ENCODE measurements around the gene WWOX.

WWOX gene

DNA sequence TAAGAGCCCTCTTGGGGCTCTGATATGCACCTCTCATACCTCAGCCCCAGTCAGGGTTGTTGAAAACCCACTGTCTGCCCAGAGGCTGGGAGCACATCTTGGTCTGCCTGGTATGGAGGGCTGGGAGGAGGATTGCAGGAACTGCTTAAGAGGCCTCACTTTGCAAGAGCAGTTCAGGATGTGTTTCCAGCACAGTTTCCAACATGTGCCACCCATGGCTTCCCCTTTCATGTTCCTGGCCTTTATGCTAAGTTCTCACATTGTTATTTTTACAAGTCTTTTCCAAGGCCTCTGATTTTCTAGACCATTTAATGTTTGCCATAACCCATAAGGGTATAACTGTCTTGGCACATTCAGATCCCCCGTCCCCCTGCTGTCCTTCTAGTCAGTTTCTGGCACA, 155.4 kb downstream of the WWOX start:
- in situ Hi-C loops (cut with HindIII; ENCODE audit: low sequenced_read_pairs): loop anchor here (25.0 kb wide), 1 partner anchor 143 kb away; no protein-coding TSS in a partner anchor

DNA sequence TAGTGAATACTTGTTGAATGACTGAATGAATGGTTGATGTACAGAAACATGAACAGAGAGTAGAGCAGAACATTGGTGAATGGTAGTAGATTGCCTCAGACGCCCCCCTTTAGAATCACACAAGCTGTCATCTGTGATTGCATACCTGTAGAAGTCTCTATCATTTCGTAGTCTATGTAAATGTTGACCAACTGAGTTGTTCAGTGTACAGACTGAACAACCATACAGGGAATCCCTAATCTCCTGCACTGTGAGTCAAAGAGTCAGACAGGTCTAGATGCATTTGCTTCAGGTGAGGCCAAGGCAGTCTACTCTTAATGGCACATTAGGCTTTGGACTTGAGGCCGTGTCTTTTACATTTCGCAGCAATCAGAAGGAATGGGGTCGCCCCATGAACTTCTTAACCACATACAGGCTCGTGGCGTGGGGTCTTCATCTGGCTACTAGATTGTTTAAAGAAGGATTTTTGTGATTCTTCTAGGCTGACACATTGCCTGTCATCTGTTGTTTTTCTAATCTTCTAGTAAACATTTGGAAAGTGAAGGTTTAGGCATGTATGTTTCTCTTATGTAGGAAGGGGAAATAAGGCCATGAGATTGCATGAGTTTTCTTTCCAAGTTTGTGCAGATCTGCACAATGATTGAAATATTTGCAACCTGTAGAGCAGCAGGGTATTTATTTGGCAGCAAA, 157.4 kb downstream of the WWOX start:
- in situ Hi-C loops (cut with HindIII; ENCODE audit: low sequenced_read_pairs): loop anchor here (25.0 kb wide), 1 partner anchor 145 kb away; no protein-coding TSS in a partner anchor

DNA sequence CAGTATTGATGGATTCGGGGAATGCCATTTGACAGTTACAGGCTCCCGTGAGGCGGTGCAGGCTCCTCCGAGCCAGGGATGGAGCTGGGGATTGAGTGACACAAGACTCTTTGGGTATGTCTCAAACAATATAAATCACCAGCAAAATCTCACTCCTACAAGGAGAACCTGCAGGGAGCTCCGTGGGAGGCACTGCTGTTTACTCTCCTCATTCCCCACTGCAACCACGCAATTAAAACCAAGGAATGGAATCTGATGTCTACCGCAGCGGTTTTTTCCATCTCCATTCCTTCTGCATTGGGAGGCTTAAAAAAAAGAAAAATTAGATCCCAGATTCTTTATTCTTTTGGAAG, 157.9 kb downstream of the WWOX start:
- in situ Hi-C loops (cut with HindIII; ENCODE audit: low sequenced_read_pairs): loop anchor here (25.0 kb wide), 1 partner anchor 145 kb away; no protein-coding TSS in a partner anchor

DNA sequence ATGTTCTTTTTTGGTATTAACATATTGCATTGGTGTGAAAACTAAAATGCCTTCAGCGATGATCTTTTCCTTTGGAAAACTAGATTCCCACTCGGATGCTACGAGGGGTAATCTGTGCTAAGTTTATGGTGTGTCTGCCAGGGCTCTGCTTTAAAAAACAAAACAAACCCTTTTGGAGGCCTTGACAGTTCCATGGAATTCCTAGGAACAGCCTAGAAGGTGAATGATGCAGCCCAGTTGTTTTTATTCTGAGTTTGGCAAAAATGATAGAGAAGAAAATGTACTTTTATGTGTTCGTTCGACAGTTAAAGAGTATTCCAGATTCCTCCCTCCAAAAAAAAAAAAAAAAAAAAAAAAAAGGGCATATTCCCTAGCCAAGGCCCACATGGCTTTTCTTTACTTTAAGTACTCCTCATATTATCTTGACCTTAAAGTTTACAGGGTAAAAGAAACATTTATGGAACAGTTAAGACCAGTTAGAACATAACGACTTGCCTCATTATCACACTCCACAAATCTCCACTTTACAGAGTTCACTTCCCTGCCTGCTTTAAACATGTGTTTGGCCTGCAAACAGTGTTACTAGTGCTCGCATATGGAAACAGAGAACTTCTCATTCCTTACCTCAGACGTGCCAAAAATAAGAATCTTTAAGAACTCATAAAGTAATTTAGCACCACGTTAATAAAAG, 159.1 kb downstream of the WWOX start:
- in situ Hi-C loops (cut with HindIII; ENCODE audit: low sequenced_read_pairs): loop anchor here (25.0 kb wide), 1 partner anchor 146 kb away; no protein-coding TSS in a partner anchor

DNA sequence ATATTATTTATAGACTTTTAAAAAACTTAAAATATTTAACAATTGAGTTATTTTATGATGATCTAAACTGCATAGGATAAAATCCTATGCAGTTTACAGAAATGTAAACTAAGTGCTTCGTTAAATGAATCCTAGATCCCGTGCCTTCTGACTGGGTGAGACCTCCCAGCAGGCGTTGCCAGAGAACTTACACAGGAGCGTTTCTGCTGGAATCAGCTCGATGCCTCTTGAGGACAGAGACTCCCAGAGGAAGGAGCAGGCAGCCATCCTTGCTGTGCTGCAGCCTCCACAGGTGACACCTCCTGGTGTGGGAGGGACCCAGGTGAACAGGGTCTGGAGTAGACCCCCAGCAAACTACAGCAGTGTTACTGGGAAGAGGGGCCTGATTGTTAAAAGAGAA, 160.4 kb downstream of the WWOX start:
- in situ Hi-C loops (cut with HindIII; ENCODE audit: low sequenced_read_pairs): loop anchor here (25.0 kb wide), 1 partner anchor 148 kb away; no protein-coding TSS in a partner anchor

DNA sequence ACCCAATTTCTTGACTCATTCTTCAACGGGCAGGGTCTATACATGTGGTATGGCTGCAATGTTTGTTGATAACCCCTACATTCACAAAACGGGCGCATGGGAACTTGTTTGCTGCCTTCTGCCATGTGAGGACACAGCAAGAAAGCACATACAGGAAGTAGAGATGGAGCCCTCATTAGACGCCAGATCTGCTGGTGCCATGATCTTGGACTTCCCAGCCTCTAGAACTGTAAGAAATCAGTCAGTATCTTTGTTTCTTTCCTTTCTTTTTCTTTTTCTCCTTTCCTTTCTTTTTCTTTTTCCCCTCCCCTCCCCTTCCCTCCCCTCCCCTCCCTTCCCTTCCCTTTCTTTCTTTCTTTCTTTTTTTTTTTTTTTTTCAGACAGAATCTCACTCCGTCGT, 165.2 kb downstream of the WWOX start:
- in situ Hi-C loops (cut with HindIII; ENCODE audit: low sequenced_read_pairs): loop anchor here (25.0 kb wide), 1 partner anchor 152 kb away; no protein-coding TSS in a partner anchor

DNA sequence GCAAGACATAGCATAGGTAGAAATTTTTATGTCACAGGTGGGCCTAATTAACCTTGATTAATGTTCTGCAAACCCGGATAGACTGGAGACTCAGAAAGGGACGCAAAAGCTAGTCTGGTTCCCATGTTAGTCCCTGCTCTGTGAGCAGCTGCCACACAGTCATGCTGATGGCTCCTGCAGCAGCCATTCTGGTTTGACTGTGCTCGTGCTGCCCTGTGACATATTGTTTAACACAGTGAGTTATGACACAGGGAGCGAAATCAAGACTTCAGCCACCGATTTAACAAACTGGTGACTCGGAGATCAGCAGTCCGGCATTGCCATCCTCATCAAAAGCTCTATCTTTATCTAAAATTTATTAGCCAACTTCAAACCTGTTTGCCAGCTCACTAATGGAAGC, 169.8 kb downstream of the WWOX start:
- in situ Hi-C loops (cut with HindIII; ENCODE audit: low sequenced_read_pairs): loop anchor here (25.0 kb wide), 1 partner anchor 157 kb away; no protein-coding TSS in a partner anchor

DNA sequence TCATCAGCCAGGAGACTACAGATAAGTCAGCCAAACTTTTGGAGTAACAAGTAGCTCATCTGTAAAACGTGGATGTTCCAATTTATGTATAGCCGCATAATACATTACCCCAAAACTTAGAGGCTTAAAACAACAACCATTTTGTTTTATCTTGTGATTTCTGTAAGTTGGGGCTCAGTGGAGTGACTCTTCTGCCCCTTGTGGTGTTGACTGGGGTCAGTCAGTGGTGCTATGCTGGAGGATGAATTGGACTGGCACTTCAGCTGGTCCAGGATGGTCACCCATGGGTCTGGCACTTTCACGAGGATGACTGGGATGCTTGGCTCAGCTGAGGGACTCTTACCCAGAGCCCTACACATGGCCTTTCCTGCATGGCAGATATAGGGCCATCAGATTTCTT, 172.5 kb downstream of the WWOX start:
- in situ Hi-C loops (cut with HindIII; ENCODE audit: low sequenced_read_pairs): loop anchor here (25.0 kb wide), 1 partner anchor 160 kb away; no protein-coding TSS in a partner anchor

DNA sequence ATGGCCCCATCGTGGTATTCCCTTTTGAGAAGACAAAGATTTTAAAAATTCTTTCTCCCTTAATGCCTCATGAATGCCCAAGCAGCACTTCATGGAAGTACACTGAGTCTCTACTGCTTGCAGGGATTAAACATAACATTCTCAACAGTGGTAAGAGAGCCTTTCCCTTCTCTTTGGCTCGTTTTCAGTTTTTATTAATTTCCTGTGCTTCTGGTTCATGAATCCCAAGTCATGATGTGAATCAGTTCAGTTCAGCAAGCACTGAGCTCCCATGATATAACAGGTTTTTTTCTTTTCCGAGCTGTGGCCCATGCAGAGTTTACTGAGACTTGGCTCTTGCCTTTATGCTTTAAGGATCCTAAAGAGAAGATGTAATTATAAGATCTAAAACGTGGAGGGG, 175.3 kb downstream of the WWOX start:
- in situ Hi-C loops (cut with HindIII; ENCODE audit: low sequenced_read_pairs): loop anchor here (25.0 kb wide), 1 partner anchor 162 kb away; no protein-coding TSS in a partner anchor

DNA sequence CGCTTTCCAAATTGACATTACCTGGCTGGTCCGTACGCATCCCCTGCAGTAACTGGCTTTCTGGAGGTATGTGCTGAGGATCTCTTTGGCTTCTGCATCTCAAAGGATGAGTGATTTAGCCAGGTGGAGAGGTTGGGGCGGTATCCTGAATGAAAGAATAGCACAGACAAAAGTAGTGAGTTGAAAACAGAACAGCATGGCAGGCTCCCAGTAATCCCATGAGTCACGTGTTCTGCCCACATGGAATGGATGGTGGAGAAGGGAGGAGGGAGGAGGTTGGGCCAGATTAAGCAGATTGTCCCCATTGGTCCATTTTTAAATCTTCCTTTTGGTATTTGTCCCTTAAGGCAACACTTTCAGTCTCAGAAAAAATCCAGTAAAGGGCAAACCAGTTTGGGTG, 176.0 kb downstream of the WWOX start:
- in situ Hi-C loops (cut with HindIII; ENCODE audit: low sequenced_read_pairs): no loop called here

DNA sequence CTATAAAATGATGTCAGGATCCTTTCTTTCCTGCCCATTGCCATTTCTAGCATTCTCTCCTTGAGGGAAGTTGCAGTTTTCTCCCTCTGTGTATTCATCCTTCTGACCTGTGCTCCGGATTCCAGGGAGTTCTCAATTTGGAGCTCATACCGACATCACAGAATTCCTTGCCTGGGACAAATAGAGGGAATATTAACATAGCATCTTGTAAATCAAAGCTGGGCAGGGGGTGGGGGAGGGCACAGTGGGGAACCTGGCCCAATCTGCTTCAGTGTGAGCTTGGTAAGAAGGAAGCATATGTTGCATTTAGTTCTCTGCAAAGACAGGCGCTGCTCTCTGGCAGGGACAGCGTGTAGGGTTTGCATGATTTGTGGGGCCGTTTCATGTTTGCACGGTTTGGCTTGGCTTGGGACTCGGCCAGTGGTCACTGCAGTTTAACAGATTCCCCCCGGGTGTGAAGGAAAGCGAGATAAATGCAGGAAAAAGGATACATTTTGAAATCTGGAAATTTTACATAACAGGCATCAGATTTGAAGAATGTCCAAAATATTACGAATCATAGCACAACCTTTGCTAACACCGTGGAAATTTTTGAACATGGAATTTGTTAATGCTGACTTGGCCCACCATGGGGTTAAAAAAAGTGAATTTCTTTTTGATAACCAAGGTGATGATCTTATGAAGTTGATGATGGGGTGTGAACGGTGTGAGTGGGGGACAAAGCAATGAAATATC, 178.0 kb downstream of the WWOX start:
- in situ Hi-C loops (cut with HindIII; ENCODE audit: low sequenced_read_pairs): no loop called here

DNA sequence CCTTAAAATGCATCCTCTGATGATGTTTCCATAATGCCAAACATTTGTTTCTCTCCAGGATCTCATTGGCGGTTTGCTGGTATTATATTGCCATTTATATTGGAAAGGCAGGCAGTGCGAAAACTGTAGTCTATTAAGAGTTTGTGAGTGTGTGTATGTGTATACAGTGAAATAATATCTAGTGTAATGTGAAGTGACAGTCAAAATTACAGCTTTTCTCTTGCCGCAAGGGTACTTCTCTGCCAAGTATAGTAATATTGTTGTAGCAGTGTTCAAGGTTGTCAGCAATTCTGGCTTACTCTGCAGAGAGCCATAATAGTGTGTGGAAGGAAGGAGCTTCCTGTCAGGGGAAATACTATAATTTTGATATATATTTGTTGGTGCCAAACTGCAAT, 178.6 kb downstream of the WWOX start:
- in situ Hi-C loops (cut with HindIII; ENCODE audit: low sequenced_read_pairs): no loop called here

DNA sequence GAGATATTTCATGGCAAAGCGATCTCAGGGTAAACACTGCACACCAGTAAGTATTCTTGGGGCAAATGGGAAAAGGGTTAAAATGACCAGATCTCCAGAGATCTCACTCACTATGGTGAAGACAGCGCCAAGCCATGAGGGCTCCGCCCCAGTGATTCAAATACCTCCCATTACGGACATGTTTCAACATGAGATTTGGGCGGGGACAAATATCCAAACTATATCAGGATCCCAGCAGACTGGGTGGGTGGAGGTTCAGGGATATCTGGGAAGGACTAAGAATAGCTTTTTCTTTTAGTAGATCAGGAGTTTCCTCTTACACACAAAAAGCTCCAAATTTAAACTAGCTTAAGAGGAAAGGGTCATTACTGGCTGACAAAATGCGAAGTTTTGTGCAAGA, 181.7 kb downstream of the WWOX start:
- in situ Hi-C loops (cut with HindIII; ENCODE audit: low sequenced_read_pairs): no loop called here

DNA sequence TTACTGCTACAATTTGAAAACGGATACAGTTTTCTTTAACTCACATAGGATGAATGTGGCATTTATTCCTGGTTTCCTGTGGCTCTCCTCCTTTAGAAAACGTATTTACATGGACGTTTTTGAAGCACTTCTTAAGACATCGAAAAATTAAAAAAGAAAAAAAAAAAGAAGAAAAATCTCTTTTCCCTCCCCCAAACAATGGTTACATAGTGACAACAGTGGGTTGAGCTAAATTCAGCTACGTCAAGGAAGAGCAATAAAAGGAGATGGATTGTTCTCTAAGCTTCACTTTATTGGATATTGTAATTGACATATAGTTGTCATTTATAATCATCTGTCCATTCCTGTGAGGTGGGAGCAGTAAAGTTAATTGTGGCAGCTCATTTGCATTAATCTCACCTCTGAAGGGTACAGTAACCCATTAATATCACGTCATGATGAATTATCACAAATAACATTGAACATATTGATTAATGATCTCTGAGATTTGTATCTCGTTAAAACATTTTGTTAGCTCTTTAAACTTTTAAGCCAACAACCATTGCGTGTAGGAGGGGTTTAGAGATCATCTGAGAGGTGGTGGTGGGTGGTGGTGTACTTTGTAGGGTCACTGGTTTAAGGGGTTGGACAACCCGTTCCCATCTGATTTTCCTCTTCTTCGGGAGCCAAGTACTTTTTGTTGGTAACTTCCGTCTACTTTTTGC, 184.2 kb downstream of the WWOX start:
- in situ Hi-C loops (cut with HindIII; ENCODE audit: low sequenced_read_pairs): no loop called here

DNA sequence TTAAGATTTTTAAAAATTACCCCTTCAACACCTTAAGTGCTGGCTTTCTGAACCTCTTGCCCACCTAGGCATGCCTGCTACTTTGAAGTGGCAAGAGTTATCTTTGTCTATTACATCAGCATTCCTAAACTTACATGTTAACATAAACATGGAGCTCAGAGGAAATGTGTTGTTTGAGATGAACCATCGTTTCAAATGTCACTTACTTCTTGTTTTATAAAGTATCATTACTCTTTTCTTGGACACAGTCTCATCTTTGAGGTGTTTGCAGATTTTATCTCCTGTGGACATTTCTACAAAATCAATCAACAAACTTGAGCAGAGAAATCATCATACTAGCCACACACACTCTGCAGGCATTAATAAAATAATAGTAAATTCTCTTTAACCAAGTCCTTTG, 184.9 kb downstream of the WWOX start:
- in situ Hi-C loops (cut with HindIII; ENCODE audit: low sequenced_read_pairs): no loop called here

DNA sequence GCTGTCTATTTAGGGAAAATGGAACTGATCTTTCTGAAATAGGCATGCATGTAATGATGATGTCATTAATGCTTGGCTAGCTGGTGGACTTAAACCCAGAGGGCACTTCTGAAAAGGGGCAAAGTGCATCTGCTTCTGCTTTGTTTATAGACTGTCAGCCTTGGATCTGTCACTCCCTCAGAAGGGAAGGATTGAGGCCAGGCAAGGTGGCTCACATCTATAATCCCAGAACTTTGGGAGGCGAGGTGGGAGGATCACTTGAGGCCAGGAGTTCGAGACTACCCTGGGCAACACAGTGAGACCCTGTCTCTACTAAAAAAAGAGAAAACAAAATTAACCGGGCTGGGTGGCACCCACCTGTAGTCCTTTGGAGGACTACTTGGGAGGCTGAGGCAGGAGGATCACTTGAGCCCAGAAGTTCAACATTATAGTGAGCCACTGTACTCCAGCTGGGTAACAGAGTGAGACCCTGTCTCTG, 185.5 kb downstream of the WWOX start:
- in situ Hi-C loops (cut with HindIII; ENCODE audit: low sequenced_read_pairs): no loop called here

DNA sequence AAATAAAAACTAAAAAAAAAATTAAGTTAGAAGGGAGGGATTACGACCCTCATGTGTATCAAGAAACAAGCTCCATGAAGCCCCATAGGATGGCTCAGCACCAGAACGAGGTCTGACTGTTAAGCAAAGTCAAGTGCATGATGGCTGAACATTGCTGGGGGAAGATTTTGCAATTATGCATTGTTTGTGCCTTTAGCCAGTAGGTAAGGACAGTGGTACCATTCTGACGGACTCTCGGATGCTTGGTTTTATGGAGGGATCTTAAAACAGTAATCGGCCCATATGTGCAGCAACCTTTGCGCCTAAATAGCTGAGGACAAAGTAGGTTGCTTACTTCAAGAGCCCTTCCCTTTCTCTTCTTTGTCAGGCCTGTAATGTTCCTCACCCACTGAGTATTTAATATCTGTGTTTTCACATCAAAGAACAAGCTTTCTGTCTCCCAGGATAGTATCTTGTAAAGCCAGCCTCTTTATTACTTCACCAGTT, 186.0 kb downstream of the WWOX start:
- in situ Hi-C loops (cut with HindIII; ENCODE audit: low sequenced_read_pairs): no loop called here

DNA sequence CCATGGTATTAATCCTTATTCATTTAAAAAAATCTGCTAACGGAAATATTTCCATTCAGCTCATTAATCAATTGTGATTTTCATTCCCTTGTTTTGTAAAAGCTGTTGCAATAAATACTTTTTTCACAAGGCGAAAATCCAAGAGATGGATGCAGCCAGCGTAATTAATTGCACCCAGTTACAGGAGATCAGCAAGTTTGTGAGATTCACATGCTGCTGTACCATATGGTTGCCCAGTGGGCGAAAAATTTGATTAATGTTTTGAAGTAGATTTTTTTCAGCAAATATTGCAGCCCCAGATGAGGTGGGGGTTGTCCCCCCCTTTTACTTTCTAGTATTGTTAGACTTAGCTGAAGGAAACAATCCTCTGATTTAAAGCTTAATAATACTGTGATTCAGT, 186.6 kb downstream of the WWOX start:
- in situ Hi-C loops (cut with HindIII; ENCODE audit: low sequenced_read_pairs): no loop called here

DNA sequence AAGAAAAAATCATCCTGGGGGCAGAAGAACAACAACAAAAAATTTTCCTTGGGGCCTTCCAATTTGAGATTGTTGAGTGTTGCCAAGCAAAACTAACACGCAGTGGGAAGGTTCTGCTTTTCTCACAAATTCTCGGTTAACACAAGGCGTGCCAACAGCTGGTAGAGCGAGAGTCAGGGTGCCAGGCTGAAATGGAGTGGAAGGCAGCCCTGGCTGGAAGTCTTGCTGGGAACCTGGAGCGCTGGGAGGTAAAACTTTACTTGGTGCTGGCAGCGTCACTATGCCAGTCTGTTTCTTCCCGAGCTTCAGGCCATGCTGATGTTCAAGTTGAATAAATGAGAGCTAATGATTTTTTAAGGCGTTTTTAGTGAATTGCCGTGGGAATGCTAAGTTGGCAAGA, 189.4 kb downstream of the WWOX start:
- in situ Hi-C loops (cut with HindIII; ENCODE audit: low sequenced_read_pairs): no loop called here

DNA sequence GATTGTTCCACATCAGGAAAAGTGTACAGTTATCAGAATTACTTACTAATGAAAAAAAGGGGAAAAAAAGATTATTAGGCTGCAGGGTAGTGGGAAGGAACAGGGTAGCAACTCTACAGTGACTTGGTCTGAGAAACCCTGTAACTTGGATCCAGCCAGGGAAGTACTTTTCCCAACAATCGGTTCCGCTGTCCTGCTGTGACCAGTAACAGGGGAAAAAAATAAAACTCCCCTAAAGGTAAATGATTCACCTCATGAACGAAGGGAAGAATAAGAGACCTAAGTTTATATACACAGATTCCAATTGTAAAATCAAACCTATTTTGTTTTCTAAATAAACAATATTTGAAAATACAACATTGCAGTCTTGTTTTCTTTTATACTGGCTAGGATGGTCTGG, 189.9 kb downstream of the WWOX start:
- in situ Hi-C loops (cut with HindIII; ENCODE audit: low sequenced_read_pairs): no loop called here

DNA sequence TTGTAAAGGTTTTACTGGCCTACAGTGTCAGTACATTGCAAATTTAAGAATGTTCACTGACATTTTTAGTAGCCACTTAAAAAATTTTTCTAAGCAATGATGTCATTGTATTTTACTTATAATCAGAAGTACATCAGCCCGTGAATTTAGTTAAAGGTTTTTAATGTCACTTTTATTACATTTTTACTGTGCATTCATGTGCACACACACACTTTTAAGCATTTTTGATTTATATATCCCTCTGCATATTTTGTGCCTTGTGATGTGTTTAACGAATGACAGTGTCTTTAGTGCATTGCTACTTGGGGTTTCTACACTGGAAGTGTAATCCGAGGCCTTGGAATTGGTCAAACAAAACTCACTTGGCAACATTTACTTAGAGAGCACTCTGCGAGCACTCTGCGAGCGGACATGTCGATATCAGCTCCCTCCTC, 190.4 kb downstream of the WWOX start:
- in situ Hi-C loops (cut with HindIII; ENCODE audit: low sequenced_read_pairs): no loop called here
